Pancreas (tissue), 10 donors: Measurements from ENCODE around the gene DESI1. TPM values are rescaled to one million over a fixed set of nuclear protein-coding genes. Genes with fewer than 3 reads are reported as not detected.

Experiments
- ATAC-seq, 4 donors: fragments of 200-7000 bp; cut with Tn5 transposase; one replicate each; pipeline versions ENCODE4 v1.8.0 to v1.9.1; 2020; ENCODE audit warnings: mild to moderate bottlenecking in 4 of 4, moderate library complexity in 4 of 4
- DNase-seq, 6 donors: peaks; one replicate each; pipeline ENCODE4 v3.0.0-alpha.2; 2020
- FAIRE-seq: peaks from 2 replicates; lab custom pipeline; 2012; peaks lifted over from hg19 to GRCh38; lab: Jason Lieb, UNC
- H3K27ac ChIP-seq, 4 donors: fragments of 200-600 bp; sonication (generic); 1 replicate in 3 of 4; 2 replicates in 1 of 4; pipeline versions ENCODE4 v1.5.0 to v1.8.0; 2020
- H3K27me3 ChIP-seq, 4 donors: fragments of 200-600 bp; one replicate each; pipeline ENCODE4 v1.8.0; 2021
- H3K36me3 ChIP-seq, 3 donors: fragments of 200-600 bp; sonication (generic) in 1 of 3; one replicate each; pipeline versions ENCODE4 v1.5.0 to v1.8.0; 2020 to 2021
- H3K4me1 ChIP-seq, 3 donors: fragments of 200-600 bp; one replicate each; pipeline ENCODE4 v1.8.0; 2021
- H3K4me3 ChIP-seq, 4 donors: fragments of 200-600 bp; sonication (generic) in 2 of 4; one replicate each; pipeline versions ENCODE4 v1.5.0 to v1.8.0; 2020 to 2021
- H3K9me3 ChIP-seq, 4 donors: fragments of 200-600 bp; one replicate each; pipeline ENCODE4 v1.8.0; 2021
- WGBS, 2 donors: extraction: QIAGEN DNeasy Blood & Tissue Kit; methylation state at CpG; one replicate each; pipeline ENCODE4 v1.1.7; 2013; 5-methylcytosine and 5-hydroxymethylcytosine counted together
- intact Hi-C, 3 donors: fragments of 100-400 bp; cut with DNase I; formaldehyde crosslinking; loops; one replicate each; pipeline versions ENCODE4 v1.11.1 to v1.14.2; 2022
- polyA plus RNA-seq, 2 donors: library from polyadenylated mRNA; stranded (reverse); fragments of 200-250 nt; gene quantifications; one replicate each; pipeline ENCODE4 v1.2.3, GENCODE V29; 2013
- total RNA-seq, 6 donors: library from RNA; stranded (reverse); fragmentation: NEBNext Ultra II Directional in 4 of 6; extraction: Animal tissue kit (Norgen Biotek cat#: 25700) in 4 of 6; gene quantifications; one replicate each; pipeline versions ENCODE4 v1.2.1 to v1.2.4, GENCODE V29; 2021 to 2023
- TF ChIP-seq, protein P1 (sequence below), 4 donors: fragments of 200-600 bp; sonication (generic) in 3 of 4; IDR thresholded peaks; one replicate each; pipeline versions ENCODE4 v1.5.0 to v1.8.0; 2021; ENCODE audit warnings: antibody characterized with exemption in 4 of 4
- donor health status: healthy with polysubstance abuse.
- donor health status: DM: no; HTN: no; CAD: no; lungs with moderate emphysema.
- donor health status: DM: no; HTN: no; CAD: no.
- donor health status: control.
- donor health status: control.
- donor health status: Bipolar disorder and iron deficiency.
- donor health status: DM: yes; HTN: yes; CAD: no.
- donor health status: DM: no; HTN: no; CAD: no.
- donor health status: DM: no; HTN: no; CAD: no.
- donor health status: DM: yes; HTN: yes; CAD: no.

The DESI1 gene
- total and polyA plus RNA-seq, 8 donors, result 8.2 to 14.8 (median 9.6) TPM

DNA sequence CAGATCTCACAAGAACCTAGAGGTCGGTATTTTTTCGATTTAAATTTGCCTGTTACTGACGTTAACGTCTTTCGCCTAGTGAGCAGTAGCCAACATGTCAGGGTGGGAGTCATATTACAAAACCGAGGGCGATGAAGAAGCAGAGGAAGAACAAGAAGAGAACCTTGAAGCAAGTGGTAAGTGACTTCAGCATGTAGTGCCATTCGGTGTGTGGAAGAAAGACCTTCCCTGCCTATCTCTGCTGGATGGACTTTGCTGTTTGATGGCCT lies 1.0 kb upstream of the DESI1 start:
- Histone ChIP-seq H3K27ac (peak overlapping the region; percentile 79 to 96 (median 90)), H3K36me3 (peaks cover 0 to 18% (median 11%) of the 10 kb centered on the region in 3 donors), H3K4me3 (peak overlapping the region; percentile 46 to 95 (median 80)), H3K4me1 (peaks cover 18 to 27% (median 25%) of the 10 kb centered on the region in 3 donors), H3K9me3 (no peaks in the 10 kb centered on the region), H3K27me3 (no peaks in the 10 kb centered on the region)
- TF ChIP-seq, protein P1, sequence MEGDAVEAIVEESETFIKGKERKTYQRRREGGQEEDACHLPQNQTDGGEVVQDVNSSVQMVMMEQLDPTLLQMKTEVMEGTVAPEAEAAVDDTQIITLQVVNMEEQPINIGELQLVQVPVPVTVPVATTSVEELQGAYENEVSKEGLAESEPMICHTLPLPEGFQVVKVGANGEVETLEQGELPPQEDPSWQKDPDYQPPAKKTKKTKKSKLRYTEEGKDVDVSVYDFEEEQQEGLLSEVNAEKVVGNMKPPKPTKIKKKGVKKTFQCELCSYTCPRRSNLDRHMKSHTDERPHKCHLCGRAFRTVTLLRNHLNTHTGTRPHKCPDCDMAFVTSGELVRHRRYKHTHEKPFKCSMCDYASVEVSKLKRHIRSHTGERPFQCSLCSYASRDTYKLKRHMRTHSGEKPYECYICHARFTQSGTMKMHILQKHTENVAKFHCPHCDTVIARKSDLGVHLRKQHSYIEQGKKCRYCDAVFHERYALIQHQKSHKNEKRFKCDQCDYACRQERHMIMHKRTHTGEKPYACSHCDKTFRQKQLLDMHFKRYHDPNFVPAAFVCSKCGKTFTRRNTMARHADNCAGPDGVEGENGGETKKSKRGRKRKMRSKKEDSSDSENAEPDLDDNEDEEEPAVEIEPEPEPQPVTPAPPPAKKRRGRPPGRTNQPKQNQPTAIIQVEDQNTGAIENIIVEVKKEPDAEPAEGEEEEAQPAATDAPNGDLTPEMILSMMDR (IDR thresholded peaks at IDR 0.05), result no peak
- ATAC-seq (no peak), FAIRE-seq (no peak), DNase-seq (no peak)
- 1 to 4% methylated on average over 8 of the region's 8 CpGs for WGBS, 2 donors
- intact Hi-C loops, result no loop called here

DNA sequence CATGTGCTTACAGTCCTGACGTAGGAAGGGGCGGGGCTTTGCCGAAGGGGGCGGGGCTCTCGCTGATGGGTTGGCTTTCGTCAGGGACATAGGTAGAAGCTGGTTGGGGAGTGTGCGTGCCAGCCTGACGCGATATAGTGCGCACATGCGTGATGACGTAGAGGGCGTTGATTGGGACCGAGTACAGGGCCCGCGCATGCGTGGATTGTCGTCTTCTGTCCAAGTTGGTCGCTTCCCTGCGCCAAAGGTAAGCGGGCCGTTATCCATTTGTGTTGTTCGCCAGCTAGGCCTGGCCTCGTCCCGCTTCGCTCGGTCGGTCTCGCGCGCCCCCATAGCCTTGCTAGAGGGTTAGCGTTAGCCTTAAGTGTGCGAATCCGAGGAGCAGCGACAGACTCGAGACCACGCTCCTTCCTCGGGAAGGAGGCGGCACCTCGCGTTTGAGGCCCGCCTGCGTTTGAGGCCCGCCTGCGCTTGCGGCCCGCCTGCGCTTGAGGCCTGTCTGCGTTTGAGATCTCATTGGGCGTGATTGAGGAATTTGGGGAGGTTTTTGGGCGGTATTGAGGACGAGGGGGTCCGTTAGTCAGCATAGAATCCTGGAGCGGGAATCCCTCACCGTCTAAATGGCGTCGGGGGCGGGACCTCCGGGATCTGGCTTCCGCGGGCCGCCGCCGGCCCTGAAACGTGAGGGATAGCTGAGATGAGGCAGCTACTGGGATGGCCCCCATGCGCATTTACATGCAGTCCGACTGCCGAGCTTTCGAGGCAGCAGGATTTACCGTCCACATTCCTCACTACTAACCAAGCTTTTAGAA lies 462 bp upstream of the DESI1 start, which contains the start of gene XRCC6:
XRCC6 (plus strand) TSS at position 197 of the 812 bp plus-strand sequence. CDS start 710 bp downstream, outside the sequence.
- 0 to 1% methylated on average over 59 to 70 of the region's 70 CpGs for WGBS, 2 donors
- ATAC-seq, result peak; percentile 92 to 97 (median 94)
- peaks cover 0 to 16% (median 11%) of the 10 kb centered on the region in 3 donors for H3K36me3 ChIP-seq
- H3K27me3 ChIP-seq, result no peaks in the 10 kb centered on the region
- H3K9me3 ChIP-seq, result no peaks in the 10 kb centered on the region
- peak within 1 kb of the TSS; percentile 79 to 96 (median 90) for H3K27ac ChIP-seq
- peaks cover 18 to 27% (median 25%) of the 10 kb centered on the region in 3 donors for H3K4me1 ChIP-seq
- intact Hi-C loops, result no loop called here
- TF ChIP-seq, protein P1 (IDR thresholded peaks at IDR 0.05), result no peak
- H3K4me3 ChIP-seq, result peak within 1 kb of the TSS; percentile 46 to 95 (median 80)
- FAIRE-seq, result peak; percentile 83
- DNase-seq, result peak; percentile 99 to 100 (median 100)

DNA sequence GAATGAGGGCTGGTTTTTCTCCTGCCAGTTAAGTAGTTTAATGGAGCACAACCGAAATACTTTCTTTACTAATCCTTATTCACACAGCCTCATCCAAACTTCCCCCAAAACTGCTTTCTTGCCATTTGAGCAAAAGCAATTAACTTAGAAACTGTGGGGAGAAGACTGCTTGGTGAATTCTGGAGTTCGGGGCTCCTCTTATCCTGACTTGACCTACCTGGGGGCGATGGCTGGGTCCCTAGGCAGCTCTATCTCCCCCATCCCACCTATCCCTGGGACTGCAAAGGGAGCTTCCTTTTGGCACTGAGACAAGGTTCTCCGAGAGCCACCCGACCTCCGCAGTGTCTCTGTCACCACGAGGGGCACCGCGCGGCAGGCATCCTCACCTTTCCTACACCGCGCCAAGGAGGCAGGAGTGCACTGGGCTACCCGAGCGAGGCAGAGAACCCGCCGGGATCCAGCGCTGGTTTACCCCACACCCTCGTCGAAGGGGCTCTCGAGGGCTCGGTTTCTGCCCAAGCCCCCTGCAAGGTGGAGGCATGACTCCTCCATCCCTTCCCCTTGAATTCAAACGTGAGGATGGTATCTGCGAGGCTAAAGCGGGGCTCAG lies 759 bp downstream of the DESI1 start:
- H3K4me1 ChIP-seq, result peaks cover 18 to 27% (median 25%) of the 10 kb centered on the region in 3 donors
- intact Hi-C loops, result no loop called here
- FAIRE-seq, result no peak

DNA sequence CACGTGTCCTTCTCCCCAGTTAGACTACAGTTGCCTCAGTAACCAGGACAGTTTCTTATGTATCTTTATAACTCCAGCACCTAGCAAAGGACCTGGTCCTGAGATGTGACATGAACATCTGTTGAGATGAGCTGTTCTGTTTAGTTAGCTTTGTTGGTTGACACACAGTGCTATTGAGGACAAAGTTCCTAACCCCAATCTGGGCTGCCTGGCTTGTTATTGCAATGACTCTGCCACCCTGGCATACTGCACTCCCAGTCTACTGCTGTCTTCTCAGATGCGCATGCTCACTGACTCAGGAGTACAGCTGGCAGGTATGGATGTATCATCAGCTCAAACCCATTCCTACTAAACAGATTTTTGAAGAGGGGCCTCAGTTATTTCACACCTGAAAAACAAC lies 7.4 kb downstream of the DESI1 start:
- H3K4me3 ChIP-seq, result no peak overlapping the region
- 86 to 91% methylated on average over 2 of the region's 2 CpGs for WGBS, 2 donors
- no peak for FAIRE-seq
- no peaks in the 10 kb centered on the region for H3K36me3 ChIP-seq
- DNase-seq, result no peak
- no peaks in the 10 kb centered on the region for H3K9me3 ChIP-seq
- H3K27ac ChIP-seq, result no peak overlapping the region
- H3K4me1 ChIP-seq, result peaks cover 0 to 4% (median 2%) of the 10 kb centered on the region in 3 donors
- no peaks in the 10 kb centered on the region for H3K27me3 ChIP-seq
- intact Hi-C loops, result no loop called here
- ATAC-seq, result peak in 1 of 4 donors; percentile 15
- TF ChIP-seq, protein P1 (IDR thresholded peaks at IDR 0.05), result no peak

More for the DNA sequence above, 759 bp downstream of the DESI1 start:
- Histone ChIP-seq H3K27ac (peak overlapping the region; percentile 79 to 96 (median 84)), H3K27me3 (no peaks in the 10 kb centered on the region), H3K36me3 (peaks cover 0 to 6% (median 3%) of the 10 kb centered on the region in 3 donors), H3K4me3 (peak overlapping the region; percentile 46 to 95 (median 80)), H3K9me3 (no peaks in the 10 kb centered on the region)
- DNase-seq (peak; percentile 29 to 85 (median 56)), ATAC-seq (peak; percentile 32 to 53 (median 33))
- 1 to 2% methylated on average over 24 of the region's 24 CpGs for WGBS, 2 donors
- TF ChIP-seq, protein P1 (IDR thresholded peaks at IDR 0.05), result no peak
